ENCODE results near the gene BTLA.
"Not testable (repeated sequence)": the region's sequence is repeated elsewhere in the genome, so short reads cannot be mapped to it uniquely, and the experiment has no call there.

BTLA gene

GRCh38 chr3:112427123-112427522, 72.1 kb downstream of the BTLA start:
- TF ChIP-seq, protein P1, sequence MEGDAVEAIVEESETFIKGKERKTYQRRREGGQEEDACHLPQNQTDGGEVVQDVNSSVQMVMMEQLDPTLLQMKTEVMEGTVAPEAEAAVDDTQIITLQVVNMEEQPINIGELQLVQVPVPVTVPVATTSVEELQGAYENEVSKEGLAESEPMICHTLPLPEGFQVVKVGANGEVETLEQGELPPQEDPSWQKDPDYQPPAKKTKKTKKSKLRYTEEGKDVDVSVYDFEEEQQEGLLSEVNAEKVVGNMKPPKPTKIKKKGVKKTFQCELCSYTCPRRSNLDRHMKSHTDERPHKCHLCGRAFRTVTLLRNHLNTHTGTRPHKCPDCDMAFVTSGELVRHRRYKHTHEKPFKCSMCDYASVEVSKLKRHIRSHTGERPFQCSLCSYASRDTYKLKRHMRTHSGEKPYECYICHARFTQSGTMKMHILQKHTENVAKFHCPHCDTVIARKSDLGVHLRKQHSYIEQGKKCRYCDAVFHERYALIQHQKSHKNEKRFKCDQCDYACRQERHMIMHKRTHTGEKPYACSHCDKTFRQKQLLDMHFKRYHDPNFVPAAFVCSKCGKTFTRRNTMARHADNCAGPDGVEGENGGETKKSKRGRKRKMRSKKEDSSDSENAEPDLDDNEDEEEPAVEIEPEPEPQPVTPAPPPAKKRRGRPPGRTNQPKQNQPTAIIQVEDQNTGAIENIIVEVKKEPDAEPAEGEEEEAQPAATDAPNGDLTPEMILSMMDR (IDR thresholded peaks at IDR 0.05; ENCODE audit: low read depth, low read length, missing control alignments), result no peak
- no peak overlapping the region for H3K4me3 ChIP-seq (replicated peaks; ENCODE audit: low read depth, low read length)
- DNase-seq (ENCODE audit: extremely low read depth, low read depth), result no peak

DNA sequence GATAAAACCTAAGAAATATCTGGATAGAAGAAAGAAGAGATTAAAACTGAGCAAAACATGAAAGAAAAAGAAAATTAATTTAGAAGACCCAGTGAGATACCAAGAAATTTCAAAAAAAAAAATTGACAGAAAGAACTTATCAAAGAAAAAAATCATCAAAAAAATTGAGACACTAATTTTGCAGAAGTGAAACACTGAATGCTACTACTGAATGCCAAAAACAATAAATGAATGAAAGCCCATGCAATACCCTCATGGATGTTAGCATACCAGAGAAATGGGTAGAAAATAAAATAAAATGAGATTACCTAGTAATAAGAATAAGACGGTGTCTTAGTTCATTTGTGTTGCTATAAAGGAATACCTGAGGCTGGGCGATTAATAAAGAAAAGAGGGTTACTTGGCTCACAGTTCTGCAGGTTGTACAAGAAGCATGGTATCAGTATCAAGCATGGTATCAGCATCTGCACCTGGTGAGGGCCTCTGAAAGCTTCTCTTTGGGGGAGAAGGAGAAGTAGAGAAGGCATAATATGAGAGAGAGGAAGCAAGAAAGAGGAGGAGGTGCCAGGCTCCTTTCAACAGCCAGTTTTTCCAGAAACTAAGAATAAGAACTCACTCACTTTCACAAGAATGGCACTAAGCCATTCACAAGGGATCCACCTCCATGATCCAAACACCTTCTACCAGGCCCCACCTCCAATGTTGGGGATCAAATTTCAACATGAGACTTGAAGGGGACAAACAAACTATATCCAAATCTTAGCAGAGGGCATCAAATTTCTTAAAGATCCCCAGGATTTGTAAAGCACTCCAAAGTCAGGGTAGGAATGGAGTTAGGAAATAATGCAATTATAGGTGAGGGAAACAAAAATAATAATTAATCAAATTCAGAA, 73.2 kb downstream of the BTLA start:
- TF ChIP-seq, protein P1 (IDR thresholded peaks at IDR 0.05; ENCODE audit: low read depth, low read length, missing control alignments), result no peak
- H3K4me3 ChIP-seq (replicated peaks; ENCODE audit: low read depth, low read length), result no peak overlapping the region
- DNase-seq (ENCODE audit: extremely low read depth, low read depth), result no peak

- TF ChIP-seq, protein P1 (IDR thresholded peaks at IDR 0.05; ENCODE audit: low read depth, low read length, missing control alignments), result no peak
- H3K4me3 ChIP-seq (replicated peaks; ENCODE audit: low read depth, low read length), result no peak overlapping the region
- DNase-seq (ENCODE audit: extremely low read depth, low read depth), result no peak
Observed at GRCh38 chr3:112425382-112425781, 73.9 kb downstream of the BTLA start.

DNA sequence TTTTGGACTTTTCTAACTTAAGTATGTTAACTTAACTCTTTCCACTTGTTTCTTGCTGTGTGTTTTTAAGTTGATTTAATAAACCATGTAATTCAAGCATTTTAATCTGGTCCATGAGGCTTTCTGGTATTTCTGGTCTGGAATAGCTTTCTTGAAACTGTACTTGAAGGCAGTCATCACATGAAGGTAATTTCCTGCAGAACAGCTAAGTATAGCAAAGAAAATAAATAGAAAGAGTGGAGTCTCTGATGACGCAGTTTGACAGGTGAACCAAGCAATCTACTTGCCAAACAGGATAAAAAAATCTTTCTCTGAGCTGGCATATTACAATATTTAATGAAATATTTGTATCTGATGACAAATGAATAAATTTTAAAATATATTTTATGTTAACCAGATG, 74.9 kb downstream of the BTLA start:
- no peak for DNase-seq (ENCODE audit: extremely low read depth, low read depth)
- TF ChIP-seq, protein P1 (IDR thresholded peaks at IDR 0.05; ENCODE audit: low read depth, low read length, missing control alignments), result no peak

GRCh38 chr3:112422921-112423320, 76.4 kb downstream of the BTLA start:
- not testable (repeated sequence) for DNase-seq (ENCODE audit: extremely low read depth, low read depth); H3K4me3 ChIP-seq (replicated peaks; ENCODE audit: low read depth, low read length)

More for the DNA sequence above, 74.9 kb downstream of the BTLA start:
- no peak overlapping the region for H3K4me3 ChIP-seq (replicated peaks; ENCODE audit: low read depth, low read length)

- not testable (repeated sequence) for DNase-seq (ENCODE audit: extremely low read depth, low read depth); H3K4me3 ChIP-seq (replicated peaks; ENCODE audit: low read depth, low read length)
Observed at GRCh38 chr3:112418526-112418925, 80.7 kb downstream of the BTLA start.

- H3K4me3 ChIP-seq (replicated peaks; ENCODE audit: low read depth, low read length), result no peak overlapping the region
- DNase-seq (ENCODE audit: extremely low read depth, low read depth), result no peak
- TF ChIP-seq, protein P1 (IDR thresholded peaks at IDR 0.05; ENCODE audit: low read depth, low read length, missing control alignments), result no peak
Observed at GRCh38 chr3:112417696-112418318, 81.5 kb downstream of the BTLA start.
